Pulmonary artery endothelial cell (primary cell): ENCODE results near the gene AS3MT. TPM values are rescaled to one million over a fixed set of nuclear protein-coding genes. Genes with fewer than 3 reads are reported as not detected.

Source experiments
- total RNA-seq: library from RNA; depleted of rRNA; stranded (reverse); fragments of >200 nt; gene quantifications from 2 replicates; pipeline ENCODE4 v1.2.3, GENCODE V29; 2014

Gene AS3MT
- total RNA-seq, 1 donor from 2014 or later, result 1.4 TPM

Other genes with a start within 250 kb of the AS3MT start
- gene TRIM8, start 225.0 kb upstream of the AS3MT start, total RNA-seq, result 56.8 and 57.2 TPM in 2 replicates
- 5.4 and 6.4 TPM in 2 replicates for gene ARL3, start 155.1 kb upstream of the AS3MT start, total RNA-seq
- gene SFXN2, start 154.8 kb upstream of the AS3MT start, total RNA-seq, result 9.1 and 14.1 TPM in 2 replicates
- gene WBP1L, start 125.5 kb upstream of the AS3MT start, total RNA-seq, result 46.8 and 72.1 TPM in 2 replicates
- not detected in 2 replicates for gene CYP17A1, start 32.1 kb upstream of the AS3MT start, total RNA-seq
- 16.6 and 18.8 TPM in 2 replicates for gene BORCS7, start 15.2 kb upstream of the AS3MT start, total RNA-seq
- gene CNNM2, start 48.8 kb downstream of the AS3MT start, total RNA-seq, result 2.2 and 4.9 TPM in 2 replicates